A549 (cell line): ENCODE results near the gene HNRNPLL.

ENCODE experiments used
- CTCF ChIP-seq: fragments of >200 bp; sonication (Bioruptor Twin); formaldehyde crosslinking; IDR thresholded peaks from 3 replicates; pipeline ENCODE4 v1.5.1; 2016
- GATA3 ChIP-seq: IDR thresholded peaks from 2 replicates; pipeline ENCODE4 v1.6.1; 2012; ENCODE audit warnings: borderline replicate concordance
- JUN ChIP-seq, 2 experiments: fragments of >200 bp; sonication (Bioruptor Twin); formaldehyde crosslinking; IDR thresholded peaks; 2 replicates in 1 of 2; 3 replicates in 1 of 2; pipeline ENCODE4 v1.6.1; 2016 to 2017
- MAX ChIP-seq: IDR thresholded peaks from 2 replicates; pipeline ENCODE4 v1.6.1; 2012
- SREBF2 ChIP-seq: fragments of 450-650 bp; IDR thresholded peaks from 2 replicates; pipeline ENCODE4 v1.6.1; 2014; ENCODE audit warnings: mild to moderate bottlenecking, moderate library complexity

DNA sequence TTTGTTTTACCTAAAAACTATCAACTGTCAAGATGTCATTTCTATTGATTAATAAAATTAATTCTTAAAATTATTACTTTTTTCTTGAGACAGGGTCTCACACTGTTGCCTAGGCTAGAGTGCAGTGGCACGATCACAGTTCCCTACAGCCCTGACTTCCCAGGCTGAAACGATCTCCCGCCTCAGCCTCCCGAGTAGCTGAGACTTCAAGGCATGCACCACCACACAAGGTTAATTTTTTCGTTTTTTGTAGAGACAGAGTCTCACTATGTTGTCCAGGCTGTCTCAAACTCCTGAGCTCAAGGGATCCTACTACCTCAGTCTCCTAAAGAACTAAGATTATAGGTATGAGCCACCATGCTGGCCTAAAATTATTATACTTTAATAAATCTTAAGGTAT, 18.7 kb downstream of the HNRNPLL start:
- TF ChIP-seq JUN (IDR thresholded peaks at IDR 0.05) (no peak), GATA3 (no peak), CTCF (no peak), SREBF2 (no peak), MAX (no peak)
